Activated gamma-delta T cell treated with Interleukin-2 at 50 U/mL for 16 hours (primary cell): ENCODE measurements around the gene SLC48A1.
"Not testable (repeated sequence)": the region's sequence is repeated elsewhere in the genome, so short reads cannot be mapped to it uniquely, and the experiment has no call there.

ENCODE experiments used
- DNase-seq: peaks from one replicate; pipeline ENCODE4 v3.0.0-alpha.2; 2020

SLC48A1 gene

DNA sequence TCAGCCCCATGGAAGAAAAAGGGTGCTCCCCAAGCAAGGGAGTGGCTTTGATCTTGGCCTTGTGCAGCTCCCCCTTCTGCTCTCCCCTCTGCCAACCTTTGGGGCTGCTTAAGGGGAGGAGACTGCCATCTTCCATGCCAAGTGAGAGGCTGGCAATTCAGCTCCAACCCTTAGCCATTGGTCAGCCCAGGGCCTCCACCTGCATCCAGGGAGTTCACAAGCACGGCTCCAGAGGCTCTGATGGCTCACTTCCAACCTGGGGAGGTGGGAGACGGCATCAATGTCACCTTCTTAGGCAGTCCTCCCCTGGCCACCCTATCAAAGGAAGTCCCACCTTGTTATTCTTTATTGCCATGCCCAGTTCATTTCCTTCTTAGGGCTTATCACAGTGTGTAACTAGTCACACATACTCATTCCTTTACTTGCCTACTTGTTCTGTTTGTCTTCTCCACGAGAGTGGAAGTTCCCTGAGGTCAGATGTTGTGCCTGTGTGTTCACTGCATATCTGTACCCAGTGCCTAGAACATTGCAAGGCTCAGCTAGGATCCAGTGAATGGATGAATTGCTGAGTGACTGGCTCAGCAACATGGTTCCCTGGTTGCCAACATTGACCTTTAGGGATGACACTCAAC is 41.6 kb downstream of the SLC48A1 start:
- no peak for DNase-seq

DNA sequence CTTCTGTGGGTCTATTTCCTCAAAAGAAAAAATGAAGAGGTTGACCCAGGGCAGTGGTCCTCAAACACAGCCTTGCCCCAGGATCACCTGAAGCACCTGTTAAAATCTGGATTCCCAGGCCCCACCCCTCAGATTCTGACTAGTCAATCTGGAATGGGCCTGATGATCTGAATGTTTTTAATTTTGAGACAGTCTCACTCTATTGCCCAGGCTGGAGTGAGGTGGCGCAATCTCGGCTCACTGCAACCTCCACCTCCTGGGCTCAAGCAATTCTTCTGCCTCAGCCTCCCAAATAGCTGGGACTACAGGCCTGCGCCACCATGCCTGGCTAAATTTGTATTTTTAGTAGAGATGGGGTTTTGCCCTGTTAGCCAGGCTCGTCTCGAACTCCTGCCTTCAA is 42.4 kb downstream of the SLC48A1 start:
- DNase-seq = not testable (repeated sequence)

DNA sequence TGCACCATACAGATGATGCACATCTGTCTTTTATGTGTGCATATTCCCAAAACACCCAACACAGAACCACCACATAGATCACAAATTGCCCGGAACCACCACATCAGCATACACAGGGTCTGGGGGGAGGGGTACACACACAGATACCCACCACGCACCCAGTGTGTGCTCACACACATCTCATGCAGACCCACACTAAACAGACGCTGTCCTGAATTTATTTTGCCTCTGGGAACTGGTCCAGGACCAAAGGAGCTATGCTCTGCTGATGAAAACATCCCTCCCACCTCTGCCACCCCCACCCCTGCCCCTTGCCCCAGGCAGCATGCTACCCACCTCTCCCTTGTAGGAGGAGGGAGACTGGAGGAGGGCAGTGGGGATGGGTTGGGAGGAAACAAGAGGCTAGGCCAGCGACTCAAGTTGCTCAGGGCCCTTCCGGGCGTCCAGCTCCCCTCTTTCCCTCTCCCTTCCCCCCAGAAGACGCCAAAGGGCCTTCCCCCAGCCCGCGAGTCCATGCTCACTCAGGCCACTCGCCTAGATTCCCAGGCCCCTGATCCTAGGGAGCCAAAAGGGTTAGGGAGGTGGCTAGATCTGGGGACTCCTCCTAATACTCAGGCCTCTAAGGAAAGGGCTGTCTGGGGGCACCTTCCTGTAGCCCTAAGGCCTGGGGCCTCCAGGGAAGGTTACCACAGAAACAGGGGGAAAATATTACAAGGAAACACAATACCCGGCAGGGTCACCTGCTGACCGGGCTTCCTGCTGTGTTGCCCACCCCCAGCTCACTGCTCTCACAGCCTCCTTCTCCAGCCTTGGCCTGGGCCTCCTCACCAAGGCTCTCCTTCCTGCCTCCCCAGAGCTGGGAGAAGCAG is 43.6 kb downstream of the SLC48A1 start:
- no peak for DNase-seq

- no peak for DNase-seq
These were observed 44.4 kb downstream of the SLC48A1 start for GRCh38 chr12:47817272-47818006.

- DNase-seq = no peak
These were observed 45.0 kb downstream of the SLC48A1 start for GRCh38 chr12:47818007-47818376.

GRCh38 chr12:47818467-47819137 is 45.6 kb downstream of the SLC48A1 start:
- peak; percentile 43 for DNase-seq

DNA sequence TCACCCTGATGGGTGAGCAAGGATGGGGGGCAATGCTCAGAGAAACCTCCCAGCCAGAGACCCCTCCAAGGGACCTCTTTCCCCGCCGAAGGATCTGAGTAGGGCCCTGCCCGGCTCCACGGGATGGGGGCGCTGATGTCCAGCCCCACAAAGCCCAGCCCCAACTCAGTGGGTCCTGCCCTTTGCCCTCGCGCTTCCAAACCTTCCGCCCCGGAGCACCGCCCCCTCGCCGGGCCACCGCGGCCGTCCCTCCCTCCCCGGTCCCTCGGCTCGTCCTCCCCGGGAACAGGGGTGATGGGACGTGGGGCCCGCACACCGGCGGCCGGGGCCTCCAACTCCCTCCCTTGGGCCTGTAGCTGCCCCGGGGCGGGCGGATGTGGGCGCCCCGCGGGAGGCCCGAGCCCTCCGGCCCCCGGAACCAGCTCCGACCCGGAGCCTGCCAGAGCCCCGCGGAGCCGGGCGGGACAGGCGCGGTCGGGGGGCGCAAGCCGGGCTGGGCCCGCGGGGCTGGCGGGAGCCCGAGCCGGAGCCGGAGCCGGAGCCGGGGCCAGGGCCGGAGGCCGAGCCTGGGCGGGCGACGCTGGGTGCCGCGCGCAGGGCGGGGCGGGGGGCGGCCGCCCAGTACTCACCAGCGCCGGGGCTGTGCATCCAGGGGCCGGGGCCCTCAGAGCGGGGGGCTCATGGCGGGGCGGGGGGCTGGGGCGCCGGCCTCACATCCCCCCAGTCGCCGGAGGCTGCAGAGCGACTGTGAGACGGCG is 46.3 kb downstream of the SLC48A1 start:
- peak; percentile 31 for DNase-seq

GRCh38 chr12:47819896-47820630 is 47.0 kb downstream of the SLC48A1 start, which contains the start of gene HDAC7:
Gene HDAC7 (minus strand): TSS chr12:47819903. CDS start chr12:47819785, 118 bp downstream.
- peak; percentile 70 for DNase-seq

- no peak for DNase-seq
These were observed 47.8 kb downstream of the SLC48A1 start for GRCh38 chr12:47820631-47821345.

DNA sequence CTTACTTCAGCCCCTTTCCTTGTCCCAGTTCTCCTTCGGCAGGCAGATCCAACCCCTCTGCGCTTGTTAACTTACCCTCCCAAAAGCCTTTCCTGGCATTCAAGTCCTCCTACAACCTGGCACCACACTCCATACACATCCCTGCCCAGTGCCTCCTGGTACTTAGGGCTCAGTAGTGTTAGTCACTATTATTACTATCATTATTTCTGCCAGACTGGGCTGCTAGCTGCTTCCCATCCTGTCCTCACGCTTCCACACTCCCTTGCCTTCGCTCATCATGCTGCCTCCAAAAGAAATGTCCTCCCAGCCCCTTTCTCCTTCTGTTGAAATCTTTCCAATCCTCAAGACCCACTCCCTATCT is 48.3 kb downstream of the SLC48A1 start:
- no peak for DNase-seq

DNA sequence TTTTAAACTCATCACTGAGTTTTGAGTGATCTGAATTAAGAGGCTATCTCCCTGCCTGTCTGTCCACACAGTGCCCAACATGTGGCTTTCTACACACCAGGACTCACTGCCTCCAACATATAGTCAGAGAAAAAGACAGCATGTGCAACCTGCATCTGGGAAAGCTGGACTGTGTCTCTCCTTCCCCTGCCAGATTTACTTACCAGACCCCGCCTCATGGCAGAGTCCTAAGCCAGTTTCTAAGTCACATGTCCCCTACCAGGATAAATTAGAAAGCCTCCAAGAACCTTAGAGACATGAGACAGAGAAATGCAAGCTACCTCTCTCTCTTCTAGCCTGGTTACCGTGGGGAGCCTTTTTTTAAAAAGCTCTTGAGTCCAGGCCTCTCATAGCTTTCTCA is 49.4 kb downstream of the SLC48A1 start:
- DNase-seq = no peak

DNA sequence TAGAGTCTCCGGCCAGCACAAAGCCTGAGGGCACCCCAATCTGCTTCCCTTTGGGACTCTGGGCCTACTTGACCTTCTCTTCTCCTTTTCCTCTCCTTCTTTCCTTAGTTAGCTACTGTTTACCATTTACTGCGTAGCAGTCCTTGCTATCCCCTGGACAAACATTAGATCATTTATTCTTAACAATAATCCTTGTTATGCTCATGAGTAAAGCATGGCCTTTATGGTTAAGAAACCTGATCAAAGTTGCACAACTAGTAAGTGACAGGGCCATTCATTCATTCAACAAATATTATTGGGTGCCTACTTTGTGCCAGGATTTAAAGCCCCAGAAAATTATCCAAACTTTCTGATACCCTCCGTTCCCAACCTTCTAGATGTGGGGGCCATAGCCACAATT is 49.8 kb downstream of the SLC48A1 start:
- DNase-seq = no peak

DNA sequence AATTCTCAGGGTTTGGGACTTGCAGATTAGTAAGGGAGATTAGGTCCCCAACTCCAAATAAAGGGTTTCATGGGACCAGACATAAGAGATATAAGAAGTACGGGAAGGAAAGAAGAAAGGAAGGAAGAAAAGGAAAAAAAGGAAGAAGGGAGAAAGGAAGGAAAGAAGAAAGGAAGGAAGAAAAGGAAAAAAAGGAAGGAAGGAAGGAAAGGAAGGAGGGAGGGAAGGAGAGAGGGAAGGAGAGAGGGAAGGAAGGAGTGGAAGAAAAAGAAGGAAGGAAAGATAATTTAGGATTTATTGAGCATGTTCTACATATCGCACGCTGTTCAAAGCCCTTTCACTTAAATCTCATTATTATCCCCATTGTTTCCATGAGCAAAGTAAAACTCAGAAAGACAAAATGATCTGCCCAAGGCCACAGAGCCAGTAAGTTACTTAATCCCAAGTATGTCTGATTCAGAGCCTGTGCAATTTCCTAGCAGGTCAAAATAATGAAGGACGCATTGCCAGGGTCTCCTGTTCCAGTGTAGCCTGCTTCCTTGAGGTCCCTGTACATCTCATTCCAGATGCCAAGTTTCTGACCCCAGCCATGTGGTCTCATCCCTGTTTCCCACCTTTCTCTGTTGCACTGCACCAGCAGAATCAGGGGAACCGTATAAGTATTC is 50.5 kb downstream of the SLC48A1 start:
- DNase-seq = no peak

- peak; percentile 38 for DNase-seq
These were observed 51.2 kb downstream of the SLC48A1 start for GRCh38 chr12:47824198-47824597.

- no peak for DNase-seq
These were observed 51.6 kb downstream of the SLC48A1 start for GRCh38 chr12:47824635-47825034.

GRCh38 chr12:47825173-47825639 is 52.2 kb downstream of the SLC48A1 start:
- DNase-seq = no peak

DNA sequence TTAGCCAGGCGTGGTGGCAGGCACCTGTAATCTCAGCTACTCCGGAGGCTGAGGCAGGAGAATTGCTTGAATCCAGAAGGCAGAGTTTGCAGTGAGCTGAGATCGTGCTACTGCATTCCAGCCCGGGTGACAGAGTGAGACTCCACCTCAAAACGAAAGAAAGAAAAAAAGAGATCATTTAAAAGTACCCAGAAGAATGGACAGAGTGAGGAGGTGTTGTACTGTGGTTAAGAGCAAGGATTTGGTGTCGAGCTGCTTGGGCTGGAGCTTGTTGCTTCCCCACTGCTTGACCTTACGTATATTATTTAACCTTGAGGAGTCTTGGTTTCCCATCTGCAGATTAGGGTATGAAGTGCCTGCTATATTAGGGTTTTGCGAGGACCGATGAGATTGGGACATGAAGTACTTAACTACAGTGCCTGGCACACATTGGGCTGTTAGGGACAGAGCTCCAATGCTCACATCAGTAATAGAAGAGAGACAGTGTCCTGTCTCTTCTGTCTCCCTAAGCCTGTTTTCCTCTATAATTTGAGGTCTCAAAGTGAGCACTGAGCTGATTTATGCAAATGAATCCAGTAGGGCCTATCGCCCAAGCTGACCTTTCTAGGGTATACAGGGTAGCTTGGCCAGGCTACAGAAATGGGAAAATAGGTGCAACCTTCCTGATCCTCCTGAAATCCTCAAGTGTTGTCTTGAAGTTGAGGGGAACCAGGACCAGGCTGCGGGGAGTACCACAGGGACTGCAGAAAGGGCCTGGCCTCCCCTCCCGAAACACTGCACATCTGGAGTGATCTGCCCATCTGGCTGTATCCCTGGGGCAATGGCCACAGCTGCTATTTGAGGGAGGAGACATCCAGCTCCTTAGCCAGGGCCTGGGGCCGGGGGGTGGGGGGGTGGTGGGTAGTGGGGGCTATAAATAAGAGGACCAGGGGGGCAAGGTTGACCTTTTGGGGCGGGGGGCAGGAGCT is 55.3 kb downstream of the SLC48A1 start:
- no peak for DNase-seq

DNA sequence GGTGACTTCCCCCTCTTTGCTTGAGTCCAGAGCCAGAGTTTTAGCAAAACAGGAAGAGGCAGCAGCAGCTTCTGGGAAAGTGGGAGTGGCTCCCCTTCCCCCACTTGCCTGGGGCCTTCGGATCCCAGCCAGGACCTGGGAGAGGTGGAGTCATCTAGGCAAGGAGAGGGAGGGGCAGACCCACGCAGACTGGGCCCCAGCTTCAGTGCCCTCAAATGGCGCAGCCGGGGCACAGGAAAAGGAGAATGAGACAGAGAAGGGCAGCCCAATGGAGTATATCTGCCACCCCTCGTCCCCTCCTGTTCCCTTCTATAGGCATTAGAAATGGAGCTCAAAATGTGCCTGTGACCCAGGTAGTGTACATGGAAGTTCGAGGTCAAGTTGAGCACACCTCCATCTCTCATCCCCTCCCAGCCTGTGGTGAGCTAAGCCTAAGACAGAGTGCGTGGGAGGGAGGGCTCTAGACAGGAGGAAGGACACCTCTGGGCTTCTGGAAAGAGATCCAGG is 56.0 kb downstream of the SLC48A1 start:
- DNase-seq = no peak

DNA sequence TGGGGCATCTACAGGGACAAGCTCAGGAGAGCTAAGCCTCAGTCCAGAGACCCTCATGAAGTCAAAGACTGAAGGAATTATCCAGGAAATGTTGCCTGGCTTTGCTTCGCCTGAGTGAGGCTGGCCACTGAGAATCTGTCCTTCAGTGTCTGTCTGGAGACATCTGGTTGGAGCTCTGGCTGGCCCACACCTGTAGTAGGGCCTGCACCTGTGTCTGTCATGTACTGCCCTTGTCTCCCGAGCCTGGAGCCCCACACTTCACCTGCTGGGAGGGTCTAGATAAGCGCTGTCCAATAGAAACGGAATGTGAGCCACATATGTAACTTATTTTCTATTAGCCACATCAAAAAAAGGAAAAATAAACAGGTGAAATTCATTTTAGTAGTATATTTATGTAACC is 56.5 kb downstream of the SLC48A1 start:
- no peak for DNase-seq
